ENCODE results near the gene CEP44. TPM values are rescaled to one million over a fixed set of nuclear protein-coding genes. Genes with fewer than 3 reads are reported as not detected.
"Not testable (repeated sequence)": the region's sequence is repeated elsewhere in the genome, so short reads cannot be mapped to it uniquely, and the experiment has no call there.

The CEP44 gene
- total and polyA plus RNA-seq, 4 donors, result 2.2 to 18.7 (median 6.1) TPM

DNA sequence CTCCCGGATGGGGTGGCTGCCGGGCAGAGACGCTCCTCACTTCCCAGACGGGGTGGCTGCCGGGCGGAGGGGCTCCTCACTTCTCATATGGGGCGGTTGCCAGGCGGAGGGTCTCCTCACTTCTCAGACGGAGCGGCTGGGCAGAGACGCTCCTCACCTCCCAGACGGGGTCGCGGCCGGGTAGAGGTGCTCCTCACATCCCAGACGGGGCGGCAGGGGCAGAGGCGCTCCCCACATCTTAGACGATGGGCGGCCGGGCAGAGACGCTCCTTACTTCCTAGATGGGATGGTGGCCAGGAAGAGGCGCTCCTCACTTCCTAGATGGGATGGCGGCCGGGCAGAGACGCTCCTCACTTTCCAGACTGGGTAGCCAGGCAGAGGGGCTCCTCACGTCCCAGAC lies 11.4 kb downstream of the CEP44 start:
- DNase-seq (ENCODE audit: low spot score); H3K4me3 ChIP-seq (ENCODE audit: low read depth in 1 of 3, low read length in 3 of 3); H3K9me3 ChIP-seq (ENCODE audit: control insufficient read depth in 4 of 4, low read length in 3 of 4); H3K4me1 ChIP-seq (ENCODE audit: control insufficient read depth in 4 of 4, insufficient read depth in 4 of 4, low read length in 3 of 4); H3K27ac ChIP-seq (ENCODE audit: low read depth in 1 of 2, low read length in 2 of 2); H3K36me3 ChIP-seq (ENCODE audit: control insufficient read depth in 4 of 4, insufficient read depth in 3 of 4, low read depth in 1 of 4, low read length in 3 of 4); H3K9ac ChIP-seq (ENCODE audit: low read depth in 1 of 2, low read length in 2 of 2); H3K27me3 ChIP-seq (ENCODE audit: control insufficient read depth in 4 of 4, insufficient read depth in 4 of 4, low read length in 3 of 4): not testable (repeated sequence)
- 97% methylated on average over 26 of the region's 27 CpGs for WGBS

DNA sequence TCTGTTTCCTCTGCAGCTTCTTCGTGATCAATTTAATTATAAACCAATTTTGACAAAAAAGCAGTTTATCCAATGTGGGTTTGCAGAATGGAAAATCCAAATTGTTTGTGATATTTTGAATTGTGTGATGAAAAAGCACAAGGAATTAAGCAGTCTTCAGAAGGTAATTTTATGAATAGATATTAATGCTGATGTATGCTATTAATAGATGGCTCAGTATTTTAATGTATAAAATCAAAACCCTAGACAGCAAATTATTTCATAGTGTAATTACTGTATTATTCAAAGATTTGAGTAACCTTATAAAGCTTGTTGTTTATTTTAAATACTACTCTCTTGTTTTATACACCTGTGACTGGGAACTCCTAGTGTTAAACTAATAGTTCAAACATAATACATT lies 20.0 kb downstream of the CEP44 start:
- no peaks in the 10 kb centered on the region for H3K4me1 ChIP-seq (ENCODE audit: control insufficient read depth in 4 of 4, insufficient read depth in 4 of 4, low read length in 3 of 4)
- no peak overlapping the region for H3K9ac ChIP-seq (ENCODE audit: low read depth in 1 of 2, low read length in 2 of 2)
- TF ChIP-seq EGR1 (IDR thresholded peaks at IDR 0.05; ENCODE audit: low read depth in 2 of 2), result no peak
- TF ChIP-seq HNF4A (conservative IDR thresholded peaks at IDR 0.05), result no peak
- no peak for TF ChIP-seq YY1 (IDR thresholded peaks at IDR 0.05)
- no peak for TF ChIP-seq RXRA (IDR thresholded peaks at IDR 0.05)
- TF ChIP-seq, protein P1, sequence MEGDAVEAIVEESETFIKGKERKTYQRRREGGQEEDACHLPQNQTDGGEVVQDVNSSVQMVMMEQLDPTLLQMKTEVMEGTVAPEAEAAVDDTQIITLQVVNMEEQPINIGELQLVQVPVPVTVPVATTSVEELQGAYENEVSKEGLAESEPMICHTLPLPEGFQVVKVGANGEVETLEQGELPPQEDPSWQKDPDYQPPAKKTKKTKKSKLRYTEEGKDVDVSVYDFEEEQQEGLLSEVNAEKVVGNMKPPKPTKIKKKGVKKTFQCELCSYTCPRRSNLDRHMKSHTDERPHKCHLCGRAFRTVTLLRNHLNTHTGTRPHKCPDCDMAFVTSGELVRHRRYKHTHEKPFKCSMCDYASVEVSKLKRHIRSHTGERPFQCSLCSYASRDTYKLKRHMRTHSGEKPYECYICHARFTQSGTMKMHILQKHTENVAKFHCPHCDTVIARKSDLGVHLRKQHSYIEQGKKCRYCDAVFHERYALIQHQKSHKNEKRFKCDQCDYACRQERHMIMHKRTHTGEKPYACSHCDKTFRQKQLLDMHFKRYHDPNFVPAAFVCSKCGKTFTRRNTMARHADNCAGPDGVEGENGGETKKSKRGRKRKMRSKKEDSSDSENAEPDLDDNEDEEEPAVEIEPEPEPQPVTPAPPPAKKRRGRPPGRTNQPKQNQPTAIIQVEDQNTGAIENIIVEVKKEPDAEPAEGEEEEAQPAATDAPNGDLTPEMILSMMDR (IDR thresholded peaks at IDR 0.05; ENCODE audit: low read depth, low read length, missing input control), result no peak
- TF ChIP-seq RAD21 (IDR thresholded peaks at IDR 0.05), result no peak
- TF ChIP-seq, protein P2, sequence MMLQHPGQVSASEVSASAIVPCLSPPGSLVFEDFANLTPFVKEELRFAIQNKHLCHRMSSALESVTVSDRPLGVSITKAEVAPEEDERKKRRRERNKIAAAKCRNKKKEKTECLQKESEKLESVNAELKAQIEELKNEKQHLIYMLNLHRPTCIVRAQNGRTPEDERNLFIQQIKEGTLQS (IDR thresholded peaks at IDR 0.05), result no peak
- no peak for TF ChIP-seq TAF1 (conservative IDR thresholded peaks at IDR 0.05)
- TF ChIP-seq, protein P3, sequence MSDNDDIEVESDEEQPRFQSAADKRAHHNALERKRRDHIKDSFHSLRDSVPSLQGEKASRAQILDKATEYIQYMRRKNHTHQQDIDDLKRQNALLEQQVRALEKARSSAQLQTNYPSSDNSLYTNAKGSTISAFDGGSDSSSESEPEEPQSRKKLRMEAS (IDR thresholded peaks at IDR 0.05), result no peak
- no peak for TF ChIP-seq GABPA (IDR thresholded peaks at IDR 0.05 in 1 of 2, conservative IDR thresholded peaks at IDR 0.05 in 1 of 2)
- TF ChIP-seq FOXA1 (IDR thresholded peaks at IDR 0.05), result no peak
- no peak for TF ChIP-seq NR2F2 (IDR thresholded peaks at IDR 0.05)
- no peak for TF ChIP-seq HNF4G (IDR thresholded peaks at IDR 0.05)
- TF ChIP-seq, protein P4, sequence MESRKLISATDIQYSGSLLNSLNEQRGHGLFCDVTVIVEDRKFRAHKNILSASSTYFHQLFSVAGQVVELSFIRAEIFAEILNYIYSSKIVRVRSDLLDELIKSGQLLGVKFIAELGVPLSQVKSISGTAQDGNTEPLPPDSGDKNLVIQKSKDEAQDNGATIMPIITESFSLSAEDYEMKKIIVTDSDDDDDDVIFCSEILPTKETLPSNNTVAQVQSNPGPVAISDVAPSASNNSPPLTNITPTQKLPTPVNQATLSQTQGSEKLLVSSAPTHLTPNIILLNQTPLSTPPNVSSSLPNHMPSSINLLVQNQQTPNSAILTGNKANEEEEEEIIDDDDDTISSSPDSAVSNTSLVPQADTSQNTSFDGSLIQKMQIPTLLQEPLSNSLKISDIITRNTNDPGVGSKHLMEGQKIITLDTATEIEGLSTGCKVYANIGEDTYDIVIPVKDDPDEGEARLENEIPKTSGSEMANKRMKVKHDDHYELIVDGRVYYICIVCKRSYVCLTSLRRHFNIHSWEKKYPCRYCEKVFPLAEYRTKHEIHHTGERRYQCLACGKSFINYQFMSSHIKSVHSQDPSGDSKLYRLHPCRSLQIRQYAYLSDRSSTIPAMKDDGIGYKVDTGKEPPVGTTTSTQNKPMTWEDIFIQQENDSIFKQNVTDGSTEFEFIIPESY (IDR thresholded peaks at IDR 0.05), result no peak
- TF ChIP-seq FOXA2 (IDR thresholded peaks at IDR 0.05), result no peak
- no peak for TF ChIP-seq SP1 (IDR thresholded peaks at IDR 0.05)
- no peak for TF ChIP-seq JUND (IDR thresholded peaks at IDR 0.05)
- TF ChIP-seq, protein P5, sequence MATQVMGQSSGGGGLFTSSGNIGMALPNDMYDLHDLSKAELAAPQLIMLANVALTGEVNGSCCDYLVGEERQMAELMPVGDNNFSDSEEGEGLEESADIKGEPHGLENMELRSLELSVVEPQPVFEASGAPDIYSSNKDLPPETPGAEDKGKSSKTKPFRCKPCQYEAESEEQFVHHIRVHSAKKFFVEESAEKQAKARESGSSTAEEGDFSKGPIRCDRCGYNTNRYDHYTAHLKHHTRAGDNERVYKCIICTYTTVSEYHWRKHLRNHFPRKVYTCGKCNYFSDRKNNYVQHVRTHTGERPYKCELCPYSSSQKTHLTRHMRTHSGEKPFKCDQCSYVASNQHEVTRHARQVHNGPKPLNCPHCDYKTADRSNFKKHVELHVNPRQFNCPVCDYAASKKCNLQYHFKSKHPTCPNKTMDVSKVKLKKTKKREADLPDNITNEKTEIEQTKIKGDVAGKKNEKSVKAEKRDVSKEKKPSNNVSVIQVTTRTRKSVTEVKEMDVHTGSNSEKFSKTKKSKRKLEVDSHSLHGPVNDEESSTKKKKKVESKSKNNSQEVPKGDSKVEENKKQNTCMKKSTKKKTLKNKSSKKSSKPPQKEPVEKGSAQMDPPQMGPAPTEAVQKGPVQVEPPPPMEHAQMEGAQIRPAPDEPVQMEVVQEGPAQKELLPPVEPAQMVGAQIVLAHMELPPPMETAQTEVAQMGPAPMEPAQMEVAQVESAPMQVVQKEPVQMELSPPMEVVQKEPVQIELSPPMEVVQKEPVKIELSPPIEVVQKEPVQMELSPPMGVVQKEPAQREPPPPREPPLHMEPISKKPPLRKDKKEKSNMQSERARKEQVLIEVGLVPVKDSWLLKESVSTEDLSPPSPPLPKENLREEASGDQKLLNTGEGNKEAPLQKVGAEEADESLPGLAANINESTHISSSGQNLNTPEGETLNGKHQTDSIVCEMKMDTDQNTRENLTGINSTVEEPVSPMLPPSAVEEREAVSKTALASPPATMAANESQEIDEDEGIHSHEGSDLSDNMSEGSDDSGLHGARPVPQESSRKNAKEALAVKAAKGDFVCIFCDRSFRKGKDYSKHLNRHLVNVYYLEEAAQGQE (IDR thresholded peaks at IDR 0.05), result no peak
- no peaks in the 10 kb centered on the region for H3K27me3 ChIP-seq (ENCODE audit: control insufficient read depth in 4 of 4, insufficient read depth in 4 of 4, low read length in 3 of 4)
- WGBS, result 97% methylated on average over 1 of the region's 1 CpG
- no peak overlapping the region for H3K4me3 ChIP-seq (ENCODE audit: low read depth in 1 of 3, low read length in 3 of 3)
- H3K36me3 ChIP-seq (ENCODE audit: control insufficient read depth in 4 of 4, insufficient read depth in 3 of 4, low read depth in 1 of 4, low read length in 3 of 4), result peaks cover 3 to 15% (median 10%) of the 10 kb centered on the region in 4 donors
- H3K27ac ChIP-seq (ENCODE audit: low read depth in 1 of 2, low read length in 2 of 2), result no peak overlapping the region
- no peaks in the 10 kb centered on the region for H3K9me3 ChIP-seq (ENCODE audit: control insufficient read depth in 4 of 4, low read length in 3 of 4)
- no peak for DNase-seq (ENCODE audit: low spot score)

All from liver (tissue), 9 donors.